Measurements from ENCODE around the gene IFT81. TPM values are rescaled to one million over a fixed set of nuclear protein-coding genes. Genes with fewer than 3 reads are reported as not detected.

The IFT81 gene
- polyA plus RNA-seq, 1 of the 3 experiments (the other 2 are of a cell fraction), result 7.9 TPM

DNA sequence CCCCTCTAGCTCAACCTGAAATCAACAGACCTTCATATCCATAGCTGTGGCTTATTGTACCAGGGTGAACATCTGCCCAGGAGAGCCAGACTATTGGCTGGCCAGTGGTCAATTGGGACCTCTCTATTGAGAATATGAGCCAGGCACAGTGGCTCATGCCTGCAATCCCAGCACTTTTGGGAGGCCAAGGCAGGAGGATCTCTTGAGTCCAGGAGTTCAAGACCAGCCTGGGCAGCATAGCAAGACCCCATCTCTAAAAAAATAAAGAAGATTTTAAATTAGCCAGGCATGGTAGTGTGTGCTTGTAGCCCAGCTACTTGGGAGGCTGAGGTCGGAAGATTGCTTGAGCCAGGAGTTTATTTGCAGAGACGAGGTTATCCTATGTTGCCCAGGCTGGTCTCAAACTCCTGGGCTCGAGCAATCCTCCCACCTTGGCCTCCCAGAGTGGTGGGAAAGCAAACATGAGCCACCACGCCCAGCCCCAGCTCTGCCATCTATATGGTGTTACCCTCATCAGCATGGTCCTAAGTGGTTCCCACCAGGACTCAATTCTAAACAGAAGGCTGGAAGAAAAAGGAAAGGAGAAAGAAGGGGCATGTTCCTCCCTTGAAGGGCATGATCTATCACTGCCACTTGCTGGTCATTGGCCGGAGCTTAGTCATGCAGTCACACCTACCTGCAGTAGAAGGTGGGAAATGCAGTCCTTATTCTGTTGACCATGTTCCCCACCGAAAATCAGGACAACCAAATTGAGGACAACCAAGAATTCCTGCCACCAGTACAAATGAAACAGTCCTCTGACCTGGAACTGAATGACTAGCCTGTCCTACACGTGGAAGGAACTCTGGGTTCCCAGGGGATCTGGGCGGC is 33.7 kb upstream of the IFT81 start:
- Histone ChIP-seq H2AFZ (ENCODE audit: low read depth) (no peak overlapping the region), H3K4me2 (no peak overlapping the region), H3K79me2 (ENCODE audit: insufficient read depth) (no peaks in the 10 kb centered on the region), H3K27me3 (ENCODE audit: insufficient read depth) (no peaks in the 10 kb centered on the region), H3K4me3 (ENCODE audit: low read depth in 2 of 2, low read length in 1 of 2) (no peak overlapping the region), H3K4me1 (ENCODE audit: control insufficient read depth in 1 of 2, insufficient read depth in 2 of 2, low read depth in 1 of 2, low read length in 1 of 2) (no peaks in the 10 kb centered on the region), H3K9me2 (no peaks in the 10 kb centered on the region), H4K20me1 (ENCODE audit: insufficient read depth) (no peaks in the 10 kb centered on the region), H3K36me3 (replicated peaks in 1 of 2; ENCODE audit: control insufficient read depth in 1 of 2, insufficient read depth in 2 of 2, low read length in 1 of 2) (no peaks in the 10 kb centered on the region), H3K9me3 (no peaks in the 10 kb centered on the region), H3F3A (replicated peaks; ENCODE audit: insufficient read depth) (no peaks in the 10 kb centered on the region), H3K9ac (no peak overlapping the region), H3K27ac (ENCODE audit: low read depth in 2 of 2, low read length in 1 of 2) (no peak overlapping the region)
- 59% methylated on average over 8 of the region's 8 CpGs for WGBS (ENCODE audit: low lambda C conversion rate)
- POLR2A ChIA-PET, result no interaction called here
- CTCF ChIA-PET, result interaction anchor here (0.9 kb wide), 2 partner anchors 11 to 360 kb away, joined by 3 read pairs; partner anchors contain the start of gene ARPC3
- TF ChIP-seq, protein P1, sequence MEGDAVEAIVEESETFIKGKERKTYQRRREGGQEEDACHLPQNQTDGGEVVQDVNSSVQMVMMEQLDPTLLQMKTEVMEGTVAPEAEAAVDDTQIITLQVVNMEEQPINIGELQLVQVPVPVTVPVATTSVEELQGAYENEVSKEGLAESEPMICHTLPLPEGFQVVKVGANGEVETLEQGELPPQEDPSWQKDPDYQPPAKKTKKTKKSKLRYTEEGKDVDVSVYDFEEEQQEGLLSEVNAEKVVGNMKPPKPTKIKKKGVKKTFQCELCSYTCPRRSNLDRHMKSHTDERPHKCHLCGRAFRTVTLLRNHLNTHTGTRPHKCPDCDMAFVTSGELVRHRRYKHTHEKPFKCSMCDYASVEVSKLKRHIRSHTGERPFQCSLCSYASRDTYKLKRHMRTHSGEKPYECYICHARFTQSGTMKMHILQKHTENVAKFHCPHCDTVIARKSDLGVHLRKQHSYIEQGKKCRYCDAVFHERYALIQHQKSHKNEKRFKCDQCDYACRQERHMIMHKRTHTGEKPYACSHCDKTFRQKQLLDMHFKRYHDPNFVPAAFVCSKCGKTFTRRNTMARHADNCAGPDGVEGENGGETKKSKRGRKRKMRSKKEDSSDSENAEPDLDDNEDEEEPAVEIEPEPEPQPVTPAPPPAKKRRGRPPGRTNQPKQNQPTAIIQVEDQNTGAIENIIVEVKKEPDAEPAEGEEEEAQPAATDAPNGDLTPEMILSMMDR (IDR thresholded peaks at IDR 0.05), result no peak
- no peak for TF ChIP-seq EZH2phosphoT487 (IDR thresholded peaks at IDR 0.05; ENCODE audit: borderline replicate concordance, low read depth)
- TF ChIP-seq FOXJ3 (CRISPR knock-in tag; IDR thresholded peaks at IDR 0.05), result no peak
- TF ChIP-seq JUND (IDR thresholded peaks at IDR 0.05), result no peak
- no peak for TF ChIP-seq POLR2AphosphoS5 (IDR thresholded peaks at IDR 0.05; ENCODE audit: low read depth, low read length)
- TF ChIP-seq FOSL2 (IDR thresholded peaks at IDR 0.05; ENCODE audit: borderline replicate concordance, low read depth), result no peak
- TF ChIP-seq, protein P2, sequence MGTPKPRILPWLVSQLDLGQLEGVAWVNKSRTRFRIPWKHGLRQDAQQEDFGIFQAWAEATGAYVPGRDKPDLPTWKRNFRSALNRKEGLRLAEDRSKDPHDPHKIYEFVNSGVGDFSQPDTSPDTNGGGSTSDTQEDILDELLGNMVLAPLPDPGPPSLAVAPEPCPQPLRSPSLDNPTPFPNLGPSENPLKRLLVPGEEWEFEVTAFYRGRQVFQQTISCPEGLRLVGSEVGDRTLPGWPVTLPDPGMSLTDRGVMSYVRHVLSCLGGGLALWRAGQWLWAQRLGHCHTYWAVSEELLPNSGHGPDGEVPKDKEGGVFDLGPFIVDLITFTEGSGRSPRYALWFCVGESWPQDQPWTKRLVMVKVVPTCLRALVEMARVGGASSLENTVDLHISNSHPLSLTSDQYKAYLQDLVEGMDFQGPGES (IDR thresholded peaks at IDR 0.05; ENCODE audit: low read depth, low read length), result no peak
- TF ChIP-seq NFIC (IDR thresholded peaks at IDR 0.05; ENCODE audit: borderline replicate concordance), result no peak
- no peak for TF ChIP-seq RFX5 (IDR thresholded peaks at IDR 0.05; ENCODE audit: low read length)
- TF ChIP-seq TEAD4 (IDR thresholded peaks at IDR 0.05; ENCODE audit: borderline replicate concordance, insufficient read depth), result no peak
- TF ChIP-seq MEF2A (IDR thresholded peaks at IDR 0.05; ENCODE audit: borderline replicate concordance, low read depth), result no peak
- TF ChIP-seq SIN3A (IDR thresholded peaks at IDR 0.05; ENCODE audit: borderline replicate concordance, low read depth, low read length), result no peak
- no peak for TF ChIP-seq SMC3 (IDR thresholded peaks at IDR 0.05; ENCODE audit: low read depth, low read length)
- TF ChIP-seq, protein P3, sequence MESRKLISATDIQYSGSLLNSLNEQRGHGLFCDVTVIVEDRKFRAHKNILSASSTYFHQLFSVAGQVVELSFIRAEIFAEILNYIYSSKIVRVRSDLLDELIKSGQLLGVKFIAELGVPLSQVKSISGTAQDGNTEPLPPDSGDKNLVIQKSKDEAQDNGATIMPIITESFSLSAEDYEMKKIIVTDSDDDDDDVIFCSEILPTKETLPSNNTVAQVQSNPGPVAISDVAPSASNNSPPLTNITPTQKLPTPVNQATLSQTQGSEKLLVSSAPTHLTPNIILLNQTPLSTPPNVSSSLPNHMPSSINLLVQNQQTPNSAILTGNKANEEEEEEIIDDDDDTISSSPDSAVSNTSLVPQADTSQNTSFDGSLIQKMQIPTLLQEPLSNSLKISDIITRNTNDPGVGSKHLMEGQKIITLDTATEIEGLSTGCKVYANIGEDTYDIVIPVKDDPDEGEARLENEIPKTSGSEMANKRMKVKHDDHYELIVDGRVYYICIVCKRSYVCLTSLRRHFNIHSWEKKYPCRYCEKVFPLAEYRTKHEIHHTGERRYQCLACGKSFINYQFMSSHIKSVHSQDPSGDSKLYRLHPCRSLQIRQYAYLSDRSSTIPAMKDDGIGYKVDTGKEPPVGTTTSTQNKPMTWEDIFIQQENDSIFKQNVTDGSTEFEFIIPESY (IDR thresholded peaks at IDR 0.05; ENCODE audit: borderline replicate concordance, low read depth), result no peak
- TF ChIP-seq ELF1 (IDR thresholded peaks at IDR 0.05), result no peak
- no peak for TF ChIP-seq NRF1 (IDR thresholded peaks at IDR 0.05; ENCODE audit: low read depth, low read length)
- TF ChIP-seq EP300 (IDR thresholded peaks at IDR 0.05; ENCODE audit: borderline replicate concordance in 1 of 2, low read depth in 1 of 2, low read length in 1 of 2), result no peak
- no peak for TF ChIP-seq REST (IDR thresholded peaks at IDR 0.05; ENCODE audit: low read depth, low read length)
- no peak for TF ChIP-seq TCF12 (IDR thresholded peaks at IDR 0.05)
- DNase-seq, result no peak
